GOT3 (cell line): ENCODE data around the gene SUGP1.
"Not testable (repeated sequence)": the region's sequence is repeated elsewhere in the genome, so short reads cannot be mapped to it uniquely, and the experiment has no call there.

ENCODE experiments used
- DNase-seq: peaks from one replicate; lab custom pipeline; 2025; ENCODE audit warnings: mixed read lengths; lab: John Stamatoyannopoulos, UW

The SUGP1 gene

DNA sequence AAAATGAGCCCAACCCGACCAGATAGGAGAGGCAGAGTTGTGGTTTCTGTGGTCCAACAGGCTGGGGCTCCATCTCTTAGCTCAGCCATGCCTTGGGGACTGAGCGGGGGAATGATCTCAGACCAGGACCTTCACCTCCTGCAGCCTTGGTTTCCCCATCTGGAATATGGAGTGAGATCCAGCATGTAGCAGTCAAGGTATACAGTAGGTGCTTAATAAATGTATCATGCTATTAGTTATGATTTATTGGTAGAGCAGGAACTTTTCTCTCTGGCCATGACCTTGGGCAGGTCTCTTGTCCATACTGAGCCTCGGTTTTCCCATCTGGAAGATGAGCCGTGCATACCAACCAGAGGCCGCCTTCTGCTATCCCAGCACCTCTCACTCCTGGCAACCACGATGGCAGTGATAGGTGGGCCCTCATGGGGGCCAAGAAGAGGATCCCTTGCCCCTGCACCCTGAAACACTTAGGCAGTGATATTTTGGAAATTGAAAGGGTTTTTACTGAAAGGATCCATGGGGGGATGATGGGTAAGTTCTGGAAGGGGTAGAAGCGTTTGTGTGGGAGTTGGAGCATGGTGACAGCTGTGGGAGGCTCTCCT, 56.3 kb downstream of the SUGP1 start:
- DNase-seq, result no peak

DNA sequence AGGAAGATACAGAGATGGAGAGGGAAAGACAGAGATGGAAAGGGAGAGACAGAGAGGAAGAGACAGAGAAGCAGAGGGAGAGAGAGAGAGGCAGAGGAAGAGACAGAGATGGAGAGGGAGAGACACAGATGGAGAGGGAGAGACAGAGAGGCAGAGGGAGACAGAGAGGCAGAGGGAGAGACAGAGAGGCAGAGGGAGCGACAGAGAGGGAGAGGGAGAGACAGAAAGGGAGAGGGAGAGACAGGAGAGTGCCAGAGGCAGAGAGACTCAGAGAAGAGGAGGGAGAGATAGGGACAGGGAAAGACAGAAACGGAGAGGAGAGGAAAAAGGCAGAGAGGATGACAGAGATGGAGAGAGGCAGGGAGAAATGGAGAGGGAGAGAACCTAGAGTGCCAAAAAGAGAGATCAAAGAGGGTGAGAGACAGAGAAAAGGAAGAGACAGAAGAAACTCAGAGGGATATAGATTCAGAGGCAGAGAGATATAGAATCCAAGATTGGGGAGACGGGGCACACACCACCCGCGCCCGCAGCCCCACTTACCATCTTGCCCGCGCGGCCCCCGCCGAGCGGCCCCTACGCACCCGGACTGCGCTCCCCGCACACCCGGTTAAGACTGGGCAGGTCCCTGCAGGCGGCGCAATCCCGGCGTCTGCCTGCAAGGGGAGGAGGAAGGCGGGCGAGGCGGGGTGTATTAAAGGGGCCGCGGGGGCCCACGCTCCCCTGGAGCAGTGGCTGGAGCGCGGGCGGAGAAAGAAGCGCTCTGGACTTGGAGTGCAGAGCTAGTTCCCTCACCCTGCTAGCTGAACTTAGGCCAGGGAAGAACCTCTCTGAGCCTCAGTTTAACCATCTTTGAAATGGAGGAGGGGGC, 57.9 kb downstream of the SUGP1 start:
- no peak for DNase-seq

- DNase-seq, result no peak
Observed at GRCh38 chr19:19261350-19262189, 58.7 kb downstream of the SUGP1 start.

- no peak for DNase-seq
Observed at GRCh38 chr19:19260417-19261214, 59.7 kb downstream of the SUGP1 start.

DNA sequence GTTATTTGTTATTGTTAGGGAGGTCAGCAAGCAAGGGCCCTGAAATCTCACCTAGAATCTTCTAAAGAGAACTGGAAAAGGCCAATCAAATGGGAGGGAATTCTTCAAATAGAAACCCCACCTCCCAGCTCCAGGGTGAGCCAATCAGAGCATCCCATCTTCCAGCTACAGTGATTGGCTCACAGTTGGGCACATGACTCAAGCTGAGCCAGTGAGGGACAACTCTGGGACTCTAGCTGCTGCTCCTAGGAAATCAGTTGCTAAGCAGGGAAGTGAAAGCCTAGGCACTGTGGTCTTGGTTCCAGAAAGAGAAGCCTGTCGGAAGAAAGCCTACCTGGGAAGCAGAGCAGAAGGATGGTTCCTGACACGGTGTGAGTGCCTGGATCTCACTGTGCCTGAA, 60.6 kb downstream of the SUGP1 start:
- DNase-seq, result no peak

GRCh38 chr19:19258589-19259338, 61.5 kb downstream of the SUGP1 start:
- DNase-seq, result no peak

- DNase-seq, result no peak
Observed at GRCh38 chr19:19257836-19258588, 62.3 kb downstream of the SUGP1 start.

GRCh38 chr19:19257137-19257536, 63.2 kb downstream of the SUGP1 start:
- no peak for DNase-seq

DNA sequence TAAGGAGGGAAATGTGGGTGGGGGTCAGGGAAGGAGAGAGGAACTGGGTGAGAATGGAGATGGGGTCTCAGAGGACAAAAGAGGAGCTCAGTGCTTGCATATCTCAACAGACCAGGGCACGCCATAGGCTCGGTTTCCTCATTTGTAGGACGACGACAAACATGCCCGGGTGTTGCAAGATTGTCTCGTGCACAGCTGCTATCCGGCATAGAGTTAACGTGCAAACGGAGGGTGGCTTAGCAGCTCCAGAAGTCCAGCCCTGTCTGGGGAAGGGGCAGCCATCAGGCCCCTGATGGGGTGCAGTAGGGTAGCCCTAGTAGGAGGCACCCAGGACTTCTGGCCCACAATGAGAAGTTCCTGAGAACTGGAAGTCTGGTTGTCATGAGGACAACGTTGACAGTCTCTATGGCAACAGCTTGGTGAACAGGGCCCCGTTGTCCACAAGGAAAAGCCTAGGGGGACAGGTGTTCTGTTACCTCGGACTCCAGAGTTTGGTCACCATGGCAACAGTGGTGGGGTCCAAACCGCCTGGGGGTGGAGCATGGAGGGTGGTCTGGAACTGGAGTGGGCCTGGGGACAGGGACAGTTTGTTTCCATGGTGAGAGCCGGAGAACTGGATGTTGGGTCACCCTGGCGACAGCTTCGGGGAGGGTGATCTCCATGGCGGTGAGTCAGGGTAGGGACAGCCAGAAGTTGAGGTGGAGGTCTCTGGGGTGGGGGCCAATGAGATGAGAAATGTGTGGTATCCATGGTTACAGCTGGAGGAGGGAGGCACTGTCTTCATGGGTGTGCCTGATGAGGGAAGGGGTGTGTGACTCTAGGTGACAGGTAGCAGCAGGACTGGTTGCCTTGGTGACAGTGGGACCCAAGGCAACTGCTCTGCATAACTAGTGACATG, 64.0 kb downstream of the SUGP1 start:
- no peak for DNase-seq

DNA sequence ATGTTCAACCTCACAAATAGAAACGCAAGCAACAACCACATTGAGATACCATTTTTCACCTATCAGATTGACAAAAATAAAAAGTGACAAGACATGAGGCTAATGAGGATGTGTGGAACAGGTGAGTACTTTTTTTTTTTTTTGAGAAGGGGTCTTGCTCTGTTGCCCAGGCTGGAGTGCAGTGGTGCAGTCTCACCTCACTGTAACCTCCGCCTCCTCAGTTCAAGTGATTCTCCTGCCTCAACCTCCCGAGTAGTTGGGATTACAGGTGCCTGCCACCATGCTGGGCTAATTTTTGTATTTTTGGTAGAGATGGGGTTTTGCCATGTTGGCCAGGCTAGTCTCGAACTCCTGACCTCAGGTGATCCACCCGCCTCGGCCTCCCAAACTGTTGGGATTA, 66.9 kb downstream of the SUGP1 start:
- DNase-seq, result not testable (repeated sequence)

DNA sequence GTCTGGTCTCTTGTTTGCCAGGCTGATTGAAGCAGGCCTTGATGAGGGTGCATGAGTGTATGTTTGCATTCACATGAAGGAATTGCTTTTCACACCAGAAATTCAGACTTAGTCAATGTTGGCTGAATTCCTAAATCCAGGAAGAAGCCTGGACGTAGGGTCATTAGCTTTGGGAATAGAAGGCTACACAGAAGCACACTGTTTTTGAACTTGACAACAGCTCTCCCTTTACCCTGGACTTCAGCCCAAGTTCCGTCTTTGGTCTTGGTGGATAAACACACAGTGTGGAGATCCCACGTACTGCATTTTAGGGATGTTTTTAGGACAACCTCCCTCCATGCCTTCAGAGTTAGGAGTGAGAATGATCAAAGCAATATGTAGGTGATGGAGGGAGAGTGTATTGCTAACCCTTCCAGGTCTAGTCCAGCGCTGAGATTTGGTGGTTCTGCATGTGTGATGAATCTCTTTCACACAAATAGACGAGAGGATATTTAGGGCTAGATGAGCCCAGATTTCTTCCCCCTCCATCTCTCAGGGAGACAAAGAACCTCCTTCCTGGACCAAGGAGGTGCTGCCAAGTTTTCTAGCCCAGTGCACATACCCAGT, 70.0 kb downstream of the SUGP1 start:
- DNase-seq, result no peak

- DNase-seq, result no peak
Observed at GRCh38 chr19:19240476-19240875, 79.8 kb downstream of the SUGP1 start.

- DNase-seq, result no peak
Observed at GRCh38 chr19:19239675-19240074, 80.6 kb downstream of the SUGP1 start.

- DNase-seq, result no peak
Observed at GRCh38 chr19:19238126-19238894, 82.0 kb downstream of the SUGP1 start.

DNA sequence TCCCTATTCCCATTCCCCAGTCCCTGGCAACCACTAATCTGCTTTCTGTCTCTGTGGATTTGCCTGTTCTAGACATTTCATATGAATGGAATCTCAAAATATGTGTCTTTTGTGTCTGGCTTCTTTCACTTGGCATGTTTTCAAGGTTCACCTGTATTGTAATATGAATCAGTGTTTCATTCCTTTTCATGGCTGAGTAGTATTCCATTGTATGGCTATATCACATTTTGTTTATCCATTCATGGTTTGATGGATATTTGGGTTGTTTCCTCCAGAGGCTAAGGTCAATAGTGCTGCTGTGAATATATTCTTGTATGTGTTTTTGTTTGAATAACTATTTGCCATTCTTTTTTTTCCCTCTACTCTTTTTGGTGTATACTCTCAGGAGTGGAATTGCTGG, 84.1 kb downstream of the SUGP1 start:
- no peak for DNase-seq

GRCh38 chr19:19234220-19234816, 86.0 kb downstream of the SUGP1 start:
- no peak for DNase-seq

DNA sequence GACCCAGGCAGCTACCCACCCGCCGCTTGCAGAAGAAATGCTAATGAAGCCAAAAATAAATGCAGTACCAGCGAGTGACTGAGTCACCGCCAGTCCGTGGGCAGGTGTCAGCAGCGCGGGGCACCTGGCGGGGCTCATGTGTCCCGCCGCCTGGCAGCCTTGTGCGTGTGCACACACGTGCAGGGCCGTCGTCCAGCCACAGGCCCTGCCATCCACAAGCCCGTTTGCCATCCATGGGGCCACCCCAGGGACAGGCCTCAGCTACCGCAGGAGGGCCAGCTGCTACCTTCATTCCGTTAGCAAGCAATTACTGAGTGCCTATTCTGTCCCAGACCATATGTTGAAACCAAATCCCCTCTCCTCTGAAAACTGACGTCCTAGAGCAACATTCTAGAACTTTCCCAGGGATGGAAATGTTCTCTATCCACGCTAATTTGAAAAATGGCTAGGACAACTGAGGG, 88.0 kb downstream of the SUGP1 start:
- no peak for DNase-seq

- no peak for DNase-seq
Observed at GRCh38 chr19:19230999-19231398, 89.3 kb downstream of the SUGP1 start.
